Body of pancreas (tissue), 4 donors: Measurements from ENCODE around the gene JSRP1. TPM values are rescaled to one million over a fixed set of nuclear protein-coding genes. Genes with fewer than 3 reads are reported as not detected.

Experiments used
- ATAC-seq: fragments of 150-250 bp; one replicate; pipeline ENCODE4 v1.9.1; 2016
- DNase-seq, 4 donors: peaks; one replicate each; pipeline ENCODE4 v3.0.0-alpha.2; 2019
- H3K27ac ChIP-seq, 4 donors: fragments of 200-600 bp; sonication (generic); 1 replicate in 3 of 4; 2 replicates in 1 of 4; pipeline versions ENCODE4 v1.5.1 to v1.6.1; 2016 to 2019; ENCODE audit warnings: mild to moderate bottlenecking in 1 of 4, mixed read lengths in 1 of 4, moderate library complexity in 1 of 4
- H3K27me3 ChIP-seq, 2 donors: fragments of 200-600 bp; sonication (generic); one replicate each; pipeline ENCODE4 v1.6.0; 2016; ENCODE audit warnings: mild to moderate bottlenecking in 1 of 2
- H3K36me3 ChIP-seq, 2 donors: fragments of 200-600 bp; sonication (generic); replicated peaks in 1 of 2; 2 replicates each; pipeline ENCODE4 v1.5.1; 2016; ENCODE audit warnings: low read depth in 2 of 2; ENCODE audit not compliant: insufficient read depth in 1 of 2
- H3K4me1 ChIP-seq: fragments of 200-600 bp; sonication (generic); one replicate; pipeline ENCODE4 v1.6.0; 2016
- H3K4me3 ChIP-seq, 2 donors: fragments of 200-600 bp; sonication (generic); 1 replicate in 1 of 2; 2 replicates in 1 of 2; pipeline ENCODE4 v1.5.1; 2016 to 2019
- H3K9me3 ChIP-seq, 3 donors: fragments of 200-600 bp; sonication (generic); 1 replicate in 2 of 3; 2 replicates in 1 of 3; pipeline ENCODE4 v1.5.1; 2016
- CTCF ChIP-seq, 7 experiments: fragments of 450-650 bp in 4 of 7; fragments of 200-600 bp in 3 of 7; sonication (generic) in 3 of 7; IDR thresholded peaks; one replicate each; pipeline ENCODE4 v1.5.1; 2016 to 2019; ENCODE audit warnings: antibody characterized with exemption in 7 of 7
- POLR2A ChIP-seq, 3 donors: fragments of 450-650 bp; IDR thresholded peaks; one replicate each; pipeline ENCODE4 v1.6.1; 2016; ENCODE audit warnings: antibody characterized with exemption in 3 of 3, mild to moderate bottlenecking in 2 of 3
- WGBS, 2 donors: methylation state at CpG; one replicate each; pipeline ENCODE4 v1.1.5; 2017; 5-methylcytosine and 5-hydroxymethylcytosine counted together
- intact Hi-C: fragments of 100-400 bp; cut with DNase I; formaldehyde crosslinking; loops from one replicate; pipeline ENCODE4 v1.15.1; 2023
- total RNA-seq, 2 donors: library from RNA; depleted of rRNA; stranded (reverse); fragments of >200 nt; gene quantifications; one replicate each; pipeline ENCODE4 v1.1.0, GENCODE V29; 2016

JSRP1 gene
- total RNA-seq, 2 donors from 2014 or later: not detected

- peaks cover 0 to 4% of the 10 kb centered on the region in 2 donors for H3K27me3 ChIP-seq
- no peak for ATAC-seq
- peaks cover 9% of the 10 kb centered on the region for H3K4me1 ChIP-seq
- WGBS, 2 donors: 77 to 78% methylated on average over 17 of the region's 17 CpGs
- H3K4me3 ChIP-seq: no peak overlapping the region
- TF ChIP-seq CTCF (IDR thresholded peaks at IDR 0.05) (no peak), POLR2A (IDR thresholded peaks at IDR 0.05) (no peak)
- DNase-seq: no peak
- H3K9me3 ChIP-seq: no peaks in the 10 kb centered on the region
- H3K36me3 ChIP-seq: no peaks in the 10 kb centered on the region
- intact Hi-C loops: no loop called here
- no peak overlapping the region for H3K27ac ChIP-seq
Measured at GRCh38 chr19:2300533-2300932, 44.3 kb upstream of the JSRP1 start.

GRCh38 chr19:2296141-2296540 is 39.9 kb upstream of the JSRP1 start:
- Histone ChIP-seq H3K4me3 (no peak overlapping the region), H3K4me1 (peaks cover 7% of the 10 kb centered on the region), H3K9me3 (no peaks in the 10 kb centered on the region), H3K36me3 (no peaks in the 10 kb centered on the region), H3K27ac (no peak overlapping the region), H3K27me3 (peaks cover 4 to 14% of the 10 kb centered on the region in 2 donors)
- DNase-seq: no peak
- WGBS, 2 donors: 78 to 84% methylated on average over 8 to 16 of the region's 16 CpGs
- no peak for ATAC-seq
- intact Hi-C loops: no loop called here
- TF ChIP-seq POLR2A (IDR thresholded peaks at IDR 0.05): no peak
- no peak for TF ChIP-seq CTCF (IDR thresholded peaks at IDR 0.05)

DNA sequence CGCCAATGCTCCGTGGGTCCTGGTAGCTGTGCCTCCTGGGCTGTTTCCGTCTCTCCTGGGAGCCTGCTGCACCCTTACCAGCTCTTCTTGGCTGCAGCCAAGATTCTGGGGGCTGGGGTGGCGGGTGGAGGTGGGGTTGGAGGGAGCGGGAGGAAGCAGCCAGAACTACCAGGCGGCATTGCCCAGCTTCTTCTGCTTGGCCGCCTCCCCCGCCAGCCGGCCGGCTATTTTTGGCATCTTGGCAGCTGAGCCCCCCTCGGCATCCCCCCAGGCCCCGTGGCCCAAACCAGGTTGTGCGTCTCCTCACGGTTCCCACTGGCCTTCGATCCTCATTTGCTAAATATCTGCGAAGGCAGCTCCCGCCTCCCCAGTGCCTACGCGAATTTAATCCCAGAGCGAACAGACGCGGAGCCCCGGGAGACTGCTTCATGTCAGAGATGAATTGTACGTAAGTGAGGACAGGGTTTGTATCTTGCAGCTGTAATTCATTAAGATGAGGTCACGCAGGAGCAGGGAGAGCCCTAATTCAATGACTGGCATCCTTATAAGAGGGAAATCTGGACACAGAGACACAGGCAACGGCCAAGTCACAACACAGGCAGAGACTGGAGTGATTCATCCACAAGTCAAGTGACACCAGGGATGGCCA is 38.6 kb upstream of the JSRP1 start:
- peaks cover 5 to 26% of the 10 kb centered on the region in 2 donors for H3K27me3 ChIP-seq
- intact Hi-C loops: no loop called here
- H3K9me3 ChIP-seq: no peaks in the 10 kb centered on the region
- peaks cover 20% of the 10 kb centered on the region for H3K4me1 ChIP-seq
- no peaks in the 10 kb centered on the region for H3K36me3 ChIP-seq
- DNase-seq (no peak), ATAC-seq (peak; percentile 15)
- no peak for TF ChIP-seq POLR2A (IDR thresholded peaks at IDR 0.05)
- no peak for TF ChIP-seq CTCF (IDR thresholded peaks at IDR 0.05)
- no peak overlapping the region for H3K27ac ChIP-seq
- no peak overlapping the region for H3K4me3 ChIP-seq
- WGBS, 2 donors: 37% methylated on average over 18 to 26 of the region's 26 CpGs

GRCh38 chr19:2291185-2291751 is 35.1 kb upstream of the JSRP1 start:
- H3K27ac ChIP-seq: no peak overlapping the region
- no peaks in the 10 kb centered on the region for H3K9me3 ChIP-seq
- H3K4me3 ChIP-seq: no peak overlapping the region
- peaks cover 26% of the 10 kb centered on the region for H3K4me1 ChIP-seq
- DNase-seq: no peak
- 14% methylated on average over 61 of the region's 67 CpGs; no CpG with 5 or more reads in 1 of the 2 donors for WGBS, 2 donors
- TF ChIP-seq POLR2A (IDR thresholded peaks at IDR 0.05): no peak
- no peak for TF ChIP-seq CTCF (IDR thresholded peaks at IDR 0.05)
- ATAC-seq: no peak
- no peaks in the 10 kb centered on the region for H3K36me3 ChIP-seq
- peaks cover 5 to 39% of the 10 kb centered on the region in 2 donors for H3K27me3 ChIP-seq
- intact Hi-C loops: no loop called here
